Testis (tissue), 2 donors: Measurements from ENCODE around the gene MRPS15.

Experiments used
- CTCF ChIP-seq, 3 experiments: fragments of 450-650 bp in 2 of 3; fragments of 200-600 bp in 1 of 3; sonication (generic) in 1 of 3; IDR thresholded peaks; one replicate each; pipeline ENCODE4 v1.5.1; 2016 to 2019; ENCODE audit warnings: antibody characterized with exemption in 3 of 3, mild to moderate bottlenecking in 2 of 3, moderate library complexity in 1 of 3
- POLR2A ChIP-seq: fragments of 450-650 bp; IDR thresholded peaks from one replicate; pipeline ENCODE4 v1.6.1; 2017; ENCODE audit warnings: antibody characterized with exemption, mild to moderate bottlenecking, moderate library complexity

GRCh38 chr1:36471830-36472641 is 7.9 kb upstream of the MRPS15 start:
- TF ChIP-seq CTCF (IDR thresholded peaks at IDR 0.05), result no peak
- no peak for TF ChIP-seq POLR2A
